Endothelial cell (in vitro differentiated cells): ENCODE measurements around the gene ADD1. TPM values are rescaled to one million over a fixed set of nuclear protein-coding genes. Genes with fewer than 3 reads are reported as not detected.

Source experiments
- DNase-seq: peaks from one replicate; pipeline ENCODE4 v3.0.0; 2021; ENCODE audit warnings: low spot score
- H3K27ac Mint-ChIP-seq: one replicate; pipeline ENCODE4 v1.8.0; 2021; ENCODE audit warnings: mixed read lengths, inconsistent platforms; ENCODE audit not compliant: unreplicated experiment
- H3K27me3 Mint-ChIP-seq: one replicate; pipeline ENCODE4 v1.8.0; 2021; ENCODE audit warnings: mild to moderate bottlenecking, moderate library complexity, mixed read lengths, inconsistent platforms; ENCODE audit not compliant: unreplicated experiment
- H3K36me3 Mint-ChIP-seq: one replicate; pipeline ENCODE4 v1.8.0; 2021; ENCODE audit warnings: mild to moderate bottlenecking, low read depth, mixed read lengths, inconsistent platforms; ENCODE audit not compliant: unreplicated experiment
- H3K4me1 Mint-ChIP-seq: one replicate; pipeline ENCODE4 v1.8.0; 2021; ENCODE audit warnings: mild to moderate bottlenecking, mixed read lengths, inconsistent platforms; ENCODE audit not compliant: unreplicated experiment
- H3K4me3 Mint-ChIP-seq: one replicate; pipeline ENCODE4 v1.8.0; 2021; ENCODE audit warnings: mild to moderate bottlenecking, mixed read lengths, inconsistent platforms; ENCODE audit not compliant: unreplicated experiment
- H3K9me3 Mint-ChIP-seq: one replicate; pipeline ENCODE4 v1.8.0; 2021; ENCODE audit warnings: mixed read lengths, inconsistent platforms; ENCODE audit not compliant: unreplicated experiment
- CTCF ChIP-seq: fragments of 200-600 bp; sonication (generic); IDR thresholded peaks from one replicate; pipeline ENCODE4 v1.5.0; 2021; ENCODE audit warnings: antibody characterized with exemption; ENCODE audit not compliant: unreplicated experiment
- total RNA-seq: library from RNA; stranded (reverse); fragmentation: NEBNext Ultra II Directional; extraction: Animal tissue kit (Norgen Biotek cat#: 25700); gene quantifications from one replicate; pipeline ENCODE4 v1.2.1, GENCODE V29; 2021; ENCODE audit not compliant: unreplicated experiment

ADD1 gene
- total RNA-seq, 1 donor from 2014 or later: 337 TPM

DNA sequence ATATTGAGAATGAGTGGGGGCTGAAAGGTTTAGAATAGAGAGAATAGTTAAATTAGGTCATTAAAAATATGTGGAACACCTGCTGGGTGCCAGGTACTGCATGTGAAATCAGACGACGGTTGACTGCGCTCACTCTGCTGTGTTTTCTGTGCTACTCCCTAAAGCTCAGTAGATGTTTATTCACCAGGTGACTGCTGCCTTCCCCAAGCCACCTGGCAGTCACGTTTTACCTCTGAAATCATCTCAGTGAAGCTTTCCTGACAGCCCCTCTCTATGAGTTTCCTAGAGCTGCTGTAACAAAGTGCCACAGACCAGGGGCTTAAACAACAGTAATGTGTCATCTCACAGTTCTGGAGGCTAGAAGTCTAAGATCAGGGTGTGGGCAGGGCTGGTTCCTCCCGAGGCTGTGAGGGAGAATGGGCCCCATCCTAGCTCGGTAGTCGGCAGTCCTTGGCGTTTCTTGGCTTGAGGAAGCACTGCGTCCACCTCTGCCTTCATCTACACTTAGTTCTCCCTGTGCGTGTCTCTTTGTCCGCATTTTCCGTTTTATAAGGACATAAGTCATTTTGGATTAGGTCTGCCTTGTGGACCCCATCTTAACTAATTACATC, 25.3 kb downstream of the ADD1 start:
- H3K9me3 Mint-ChIP-seq: no peaks in the 10 kb centered on the region
- no peaks in the 10 kb centered on the region for H3K36me3 Mint-ChIP-seq
- H3K4me3 Mint-ChIP-seq: peak overlapping the region; percentile 42
- DNase-seq: no peak
- H3K4me1 Mint-ChIP-seq: peaks cover 67% of the 10 kb centered on the region
- H3K27me3 Mint-ChIP-seq: no peaks in the 10 kb centered on the region
- no peak overlapping the region for H3K27ac Mint-ChIP-seq
- TF ChIP-seq CTCF: no peak

- Mint-ChIP-seq H3K27ac (no peak overlapping the region), H3K4me1 (peaks cover 69% of the 10 kb centered on the region), H3K4me3 (no peak overlapping the region), H3K9me3 (no peaks in the 10 kb centered on the region), H3K36me3 (no peaks in the 10 kb centered on the region), H3K27me3 (no peaks in the 10 kb centered on the region)
- no peak for TF ChIP-seq CTCF
- no peak for DNase-seq
Observed at GRCh38 chr4:2869659-2870058, 26.0 kb downstream of the ADD1 start.

DNA sequence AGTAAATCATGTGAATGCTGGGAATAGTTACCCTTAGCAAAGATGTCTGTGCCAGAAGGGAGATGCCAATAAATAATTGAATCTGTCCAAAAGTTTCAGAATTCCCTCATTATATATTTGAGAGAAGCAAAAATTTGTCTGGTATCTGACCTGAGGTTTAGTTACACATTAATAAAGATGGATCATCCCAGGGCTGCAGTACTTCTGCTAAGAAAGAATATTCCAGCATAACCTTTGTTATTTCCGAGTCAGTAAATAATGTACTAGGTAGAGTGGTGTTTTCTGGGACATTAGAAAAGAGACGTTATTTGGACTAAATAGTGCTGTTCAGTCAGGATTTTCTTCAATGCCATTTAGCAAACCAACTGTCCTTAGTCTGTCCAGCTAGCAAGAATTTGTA, 26.4 kb downstream of the ADD1 start:
- Mint-ChIP-seq H3K4me1 (peaks cover 65% of the 10 kb centered on the region), H3K36me3 (no peaks in the 10 kb centered on the region), H3K27me3 (no peaks in the 10 kb centered on the region), H3K27ac (no peak overlapping the region), H3K9me3 (no peaks in the 10 kb centered on the region), H3K4me3 (no peak overlapping the region)
- no peak for TF ChIP-seq CTCF
- DNase-seq: no peak

DNA sequence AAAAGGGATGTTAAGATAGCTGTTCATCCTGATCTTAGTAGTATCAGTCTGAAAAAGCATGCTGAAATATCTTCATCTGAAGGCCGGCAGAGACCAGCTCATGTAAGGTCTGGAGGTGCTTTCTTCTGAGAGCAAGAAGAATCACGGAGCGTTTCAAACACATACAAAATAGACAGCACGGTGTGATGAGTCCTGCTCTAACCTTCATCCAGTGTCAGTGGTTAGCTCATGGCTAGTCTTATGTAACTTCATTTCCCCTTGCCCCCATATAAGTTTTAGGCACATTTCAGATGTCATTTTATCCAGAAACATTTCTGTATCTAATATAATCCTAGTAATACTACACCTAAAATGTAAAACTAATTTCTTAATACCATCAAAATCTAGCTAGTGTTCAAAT, 27.8 kb downstream of the ADD1 start:
- no peak overlapping the region for H3K27ac Mint-ChIP-seq
- H3K4me1 Mint-ChIP-seq: peaks cover 52% of the 10 kb centered on the region
- H3K9me3 Mint-ChIP-seq: no peaks in the 10 kb centered on the region
- peaks cover 6% of the 10 kb centered on the region for H3K36me3 Mint-ChIP-seq
- no peak overlapping the region for H3K4me3 Mint-ChIP-seq
- no peaks in the 10 kb centered on the region for H3K27me3 Mint-ChIP-seq
- no peak for DNase-seq
- no peak for TF ChIP-seq CTCF

DNA sequence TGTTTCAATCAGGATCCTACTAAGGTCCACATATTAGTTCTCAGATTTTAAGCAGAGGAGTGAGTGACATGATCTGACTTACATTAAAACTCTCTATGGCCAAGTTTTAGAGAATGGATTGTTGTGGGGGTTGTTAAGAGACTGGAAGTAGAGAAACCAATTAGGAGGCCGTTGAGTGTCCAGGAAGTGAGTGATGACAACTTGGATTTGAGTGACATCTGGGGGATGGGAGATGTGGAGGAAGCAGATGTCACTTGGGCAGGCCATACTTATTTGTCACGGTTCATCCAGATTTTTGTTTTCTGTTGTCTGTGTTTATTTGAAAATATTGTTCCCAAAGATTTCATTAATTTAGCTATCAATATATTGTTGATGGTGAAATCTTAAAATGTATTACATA, 28.3 kb downstream of the ADD1 start:
- no peak for DNase-seq
- Mint-ChIP-seq H3K36me3 (peaks cover 7% of the 10 kb centered on the region), H3K4me3 (no peak overlapping the region), H3K9me3 (no peaks in the 10 kb centered on the region), H3K4me1 (peaks cover 49% of the 10 kb centered on the region), H3K27me3 (no peaks in the 10 kb centered on the region), H3K27ac (peak overlapping the region; percentile 7)
- TF ChIP-seq CTCF: no peak
